ENCODE measurements around the gene NXNL2. TPM values are rescaled to one million over a fixed set of nuclear protein-coding genes. Genes with fewer than 3 reads are reported as not detected.

NXNL2 gene
- total RNA-seq, 4 donors from 2014 or later = not detected

DNA sequence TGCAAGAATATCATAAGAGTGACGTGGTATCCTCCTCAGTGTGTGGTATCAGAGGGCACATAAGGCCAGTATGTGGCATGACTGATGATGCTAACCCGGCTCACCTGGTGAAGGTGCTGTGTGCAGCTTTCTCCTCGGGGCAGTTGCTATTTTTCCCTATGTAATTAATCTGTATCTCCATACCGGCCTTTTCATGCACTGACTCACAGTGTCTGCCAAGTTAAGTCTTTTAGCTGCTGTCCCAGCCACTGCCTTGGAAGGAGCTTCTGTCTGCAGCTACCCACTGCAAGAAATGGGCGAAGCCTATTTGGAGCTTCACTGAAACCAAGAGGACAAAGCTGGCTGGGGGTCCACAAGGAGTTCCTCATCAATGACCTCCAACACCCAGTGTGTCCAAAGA is 46.0 kb downstream of the NXNL2 start:
- TF ChIP-seq, protein P1, sequence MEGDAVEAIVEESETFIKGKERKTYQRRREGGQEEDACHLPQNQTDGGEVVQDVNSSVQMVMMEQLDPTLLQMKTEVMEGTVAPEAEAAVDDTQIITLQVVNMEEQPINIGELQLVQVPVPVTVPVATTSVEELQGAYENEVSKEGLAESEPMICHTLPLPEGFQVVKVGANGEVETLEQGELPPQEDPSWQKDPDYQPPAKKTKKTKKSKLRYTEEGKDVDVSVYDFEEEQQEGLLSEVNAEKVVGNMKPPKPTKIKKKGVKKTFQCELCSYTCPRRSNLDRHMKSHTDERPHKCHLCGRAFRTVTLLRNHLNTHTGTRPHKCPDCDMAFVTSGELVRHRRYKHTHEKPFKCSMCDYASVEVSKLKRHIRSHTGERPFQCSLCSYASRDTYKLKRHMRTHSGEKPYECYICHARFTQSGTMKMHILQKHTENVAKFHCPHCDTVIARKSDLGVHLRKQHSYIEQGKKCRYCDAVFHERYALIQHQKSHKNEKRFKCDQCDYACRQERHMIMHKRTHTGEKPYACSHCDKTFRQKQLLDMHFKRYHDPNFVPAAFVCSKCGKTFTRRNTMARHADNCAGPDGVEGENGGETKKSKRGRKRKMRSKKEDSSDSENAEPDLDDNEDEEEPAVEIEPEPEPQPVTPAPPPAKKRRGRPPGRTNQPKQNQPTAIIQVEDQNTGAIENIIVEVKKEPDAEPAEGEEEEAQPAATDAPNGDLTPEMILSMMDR (IDR thresholded peaks at IDR 0.05; ENCODE audit: low read depth) = no peak

DNA sequence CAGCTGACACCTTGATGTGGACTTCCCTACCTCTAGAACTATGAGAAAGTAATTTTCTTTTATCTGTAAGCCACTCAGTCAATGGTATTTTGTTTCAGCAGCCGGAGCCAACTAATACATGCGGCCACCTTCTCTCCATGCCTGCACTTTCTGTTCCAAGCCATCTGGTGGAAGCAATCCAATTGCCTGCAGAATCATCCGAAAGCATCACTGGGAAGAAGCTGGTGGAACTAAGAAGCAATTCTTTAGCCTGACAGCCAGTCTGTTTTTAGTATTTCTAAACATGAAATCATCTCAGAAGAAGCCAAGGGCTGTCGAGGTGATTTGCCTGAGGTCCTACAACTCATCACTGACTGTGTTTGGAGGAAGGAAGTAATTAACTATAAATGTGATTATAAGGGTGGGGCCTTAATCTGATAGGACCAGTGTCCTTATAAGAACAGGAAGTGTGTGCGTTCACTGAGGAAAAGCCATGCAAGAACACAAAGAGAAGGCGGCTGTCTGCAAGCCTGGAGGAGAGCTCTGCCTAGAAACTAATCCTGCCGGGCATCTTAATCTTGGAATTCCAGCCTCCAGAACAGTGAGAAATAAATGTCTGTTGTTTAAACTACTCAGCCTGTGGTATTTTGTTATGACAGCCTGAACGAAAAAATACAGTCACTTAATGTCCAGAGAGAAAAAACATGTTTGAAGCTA is 49.1 kb downstream of the NXNL2 start:
- TF ChIP-seq, protein P1 (IDR thresholded peaks at IDR 0.05; ENCODE audit: low read depth) = no peak

DNA sequence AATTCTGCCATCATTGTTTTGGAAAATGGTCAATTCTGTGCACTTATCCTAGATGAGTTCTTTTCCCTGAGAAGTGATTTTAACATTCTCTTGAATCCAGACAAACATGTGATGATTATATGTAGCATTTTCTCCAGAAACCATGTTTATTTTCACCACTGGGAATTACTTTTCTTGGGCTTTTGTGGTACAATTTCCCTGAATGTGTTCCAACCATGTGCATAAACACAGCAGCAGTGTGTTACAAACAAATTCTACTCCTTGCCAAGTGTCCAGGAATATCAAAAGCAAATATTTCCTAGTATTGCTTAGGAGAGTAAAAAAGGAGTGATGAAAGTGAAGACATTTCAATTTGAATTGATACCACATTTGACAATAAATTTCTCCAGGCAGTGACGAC is 50.4 kb downstream of the NXNL2 start:
- TF ChIP-seq, protein P1 (IDR thresholded peaks at IDR 0.05; ENCODE audit: low read depth) = no peak

DNA sequence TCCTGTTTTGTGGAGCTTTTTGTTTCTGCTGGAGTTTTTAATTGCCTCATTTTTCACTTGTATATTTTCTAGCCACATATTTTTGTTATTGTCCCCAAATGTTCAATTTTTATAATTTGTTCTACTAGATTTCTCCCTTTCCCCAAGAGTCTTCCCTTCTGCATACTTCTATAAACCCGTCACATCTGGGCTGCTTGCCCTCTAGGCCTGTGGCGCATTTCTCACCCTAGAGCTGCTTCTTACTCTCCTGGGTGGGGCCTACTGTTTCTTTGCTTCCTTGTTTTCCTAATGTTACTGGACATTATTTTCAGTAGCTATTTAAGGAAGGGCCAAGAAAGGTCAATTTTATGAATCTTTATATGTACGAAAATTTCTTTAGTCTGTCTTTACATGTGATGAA is 51.5 kb downstream of the NXNL2 start:
- TF ChIP-seq, protein P1 (IDR thresholded peaks at IDR 0.05; ENCODE audit: low read depth) = no peak

DNA sequence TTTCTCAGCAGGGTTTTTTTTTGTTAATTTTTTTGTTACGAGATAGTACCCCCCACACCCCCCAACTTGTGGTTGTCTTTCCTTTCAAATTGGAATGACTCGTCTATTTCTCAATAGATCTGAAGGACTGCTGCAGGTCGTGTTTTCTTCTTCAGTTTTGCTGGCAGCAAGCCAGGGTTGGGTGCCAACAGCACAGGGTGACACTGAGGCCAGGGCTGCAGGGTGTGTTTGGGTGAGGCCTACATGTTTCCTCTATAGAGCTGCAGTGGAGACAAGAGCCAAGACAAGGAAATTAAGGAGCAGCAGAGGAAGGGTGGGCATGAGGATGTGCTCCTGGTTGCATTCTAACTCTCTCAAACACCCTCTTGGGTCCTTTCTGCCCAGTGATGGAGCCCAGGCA is 52.2 kb downstream of the NXNL2 start:
- TF ChIP-seq, protein P1 (IDR thresholded peaks at IDR 0.05; ENCODE audit: low read depth) = no peak

DNA sequence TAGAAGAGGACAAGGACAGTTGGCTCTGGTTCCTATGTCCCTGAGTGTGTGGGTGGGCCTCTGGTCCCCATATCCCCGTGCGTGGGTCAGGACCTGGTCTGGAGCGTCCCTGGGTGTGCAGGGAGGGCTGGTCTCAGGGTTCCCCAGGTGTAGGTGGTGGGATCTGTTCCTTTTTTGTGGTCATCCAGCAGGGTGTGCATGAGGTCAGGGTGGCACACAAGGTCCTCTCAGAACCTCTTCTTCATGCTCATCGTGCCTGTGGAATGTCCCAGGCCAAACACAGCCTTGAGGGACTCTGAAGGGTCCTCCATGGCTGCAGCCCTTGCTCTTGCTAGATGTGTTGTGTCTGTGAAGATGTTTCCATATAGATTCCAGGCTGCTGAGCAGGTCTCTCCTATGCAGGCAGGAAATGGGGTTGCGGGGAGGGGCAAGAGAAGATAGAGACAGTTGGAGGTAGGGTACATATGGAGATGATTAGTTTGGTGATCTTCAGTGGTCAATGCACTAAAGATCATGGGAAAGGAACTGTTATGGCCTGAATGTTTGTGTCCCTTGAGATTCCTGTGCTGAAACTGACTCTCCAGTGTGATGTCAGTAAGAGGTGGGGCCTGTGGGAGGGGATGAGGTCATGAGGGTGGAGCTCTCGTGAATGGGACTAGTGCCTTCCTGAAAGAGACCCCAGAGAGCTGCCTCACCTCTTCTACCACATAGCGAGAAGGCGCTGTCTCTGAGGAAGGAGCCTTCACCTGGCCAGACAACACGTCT is 53.1 kb downstream of the NXNL2 start:
- TF ChIP-seq, protein P1 (IDR thresholded peaks at IDR 0.05; ENCODE audit: low read depth) = no peak

DNA sequence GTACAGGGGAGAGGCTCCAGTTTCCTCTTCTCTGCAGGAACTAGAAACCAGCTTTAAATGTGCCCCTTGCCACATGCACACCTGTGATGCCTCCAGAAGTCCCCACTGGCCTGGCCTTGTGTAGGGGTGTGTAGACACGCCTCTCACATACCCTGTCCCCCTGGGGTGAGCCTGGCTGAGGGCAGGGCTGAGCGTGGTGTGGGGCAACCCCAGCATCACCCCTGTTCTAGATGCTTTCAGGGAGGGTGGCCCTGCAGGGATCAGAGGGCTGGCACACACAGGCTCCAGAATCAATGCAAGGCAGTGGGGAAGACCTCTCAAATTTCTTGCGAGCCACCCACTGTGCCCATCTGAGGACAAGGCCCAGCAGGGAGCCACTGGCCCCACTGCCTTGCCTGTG is 54.7 kb downstream of the NXNL2 start:
- TF ChIP-seq, protein P1 (IDR thresholded peaks at IDR 0.05; ENCODE audit: low read depth) = no peak
